Measurements from ENCODE around the gene APH1B. TPM values are rescaled to one million over a fixed set of nuclear protein-coding genes. Genes with fewer than 3 reads are reported as not detected.
A peak's percentile ranks its signal among the peaks of the same experiment; 100 is the strongest.

The APH1B gene
- total RNA-seq, 4 donors from 2014 or later, result 8.1 to 18.7 (median 11.5) TPM

DNA sequence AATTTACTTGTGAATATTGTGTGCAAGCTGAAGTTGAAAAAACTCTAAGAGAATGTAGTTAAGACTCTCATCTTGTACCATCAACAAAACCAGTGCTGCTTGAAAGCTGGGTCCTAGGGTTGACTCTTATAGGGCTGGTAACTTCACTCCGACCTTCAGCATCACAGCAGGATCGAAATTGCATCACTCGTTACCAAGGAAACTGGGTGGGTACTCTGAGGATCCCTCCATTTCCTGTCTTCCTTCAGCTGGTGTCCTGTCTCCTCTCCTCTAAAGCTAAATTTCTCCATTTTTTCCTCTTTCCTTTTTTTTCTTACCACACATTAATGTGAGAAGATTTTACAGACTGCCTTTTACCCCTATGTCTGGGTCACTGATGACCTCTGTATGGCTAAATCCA is 3.0 kb upstream of the APH1B start:
- Histone ChIP-seq H3K9me3 (no peaks in the 10 kb centered on the region), H3K4me1 (peaks cover 0 to 17% (median 0%) of the 10 kb centered on the region in 3 donors), H3K36me3 (no peaks in the 10 kb centered on the region), H3K27ac (no peak overlapping the region), H3K27me3 (no peaks in the 10 kb centered on the region), H3K4me3 (no peak overlapping the region)
- TF ChIP-seq POLR2AphosphoS5 (IDR thresholded peaks at IDR 0.05), result no peak
- TF ChIP-seq POLR2A (IDR thresholded peaks at IDR 0.05), result no peak
- TF ChIP-seq, protein P1, sequence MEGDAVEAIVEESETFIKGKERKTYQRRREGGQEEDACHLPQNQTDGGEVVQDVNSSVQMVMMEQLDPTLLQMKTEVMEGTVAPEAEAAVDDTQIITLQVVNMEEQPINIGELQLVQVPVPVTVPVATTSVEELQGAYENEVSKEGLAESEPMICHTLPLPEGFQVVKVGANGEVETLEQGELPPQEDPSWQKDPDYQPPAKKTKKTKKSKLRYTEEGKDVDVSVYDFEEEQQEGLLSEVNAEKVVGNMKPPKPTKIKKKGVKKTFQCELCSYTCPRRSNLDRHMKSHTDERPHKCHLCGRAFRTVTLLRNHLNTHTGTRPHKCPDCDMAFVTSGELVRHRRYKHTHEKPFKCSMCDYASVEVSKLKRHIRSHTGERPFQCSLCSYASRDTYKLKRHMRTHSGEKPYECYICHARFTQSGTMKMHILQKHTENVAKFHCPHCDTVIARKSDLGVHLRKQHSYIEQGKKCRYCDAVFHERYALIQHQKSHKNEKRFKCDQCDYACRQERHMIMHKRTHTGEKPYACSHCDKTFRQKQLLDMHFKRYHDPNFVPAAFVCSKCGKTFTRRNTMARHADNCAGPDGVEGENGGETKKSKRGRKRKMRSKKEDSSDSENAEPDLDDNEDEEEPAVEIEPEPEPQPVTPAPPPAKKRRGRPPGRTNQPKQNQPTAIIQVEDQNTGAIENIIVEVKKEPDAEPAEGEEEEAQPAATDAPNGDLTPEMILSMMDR (IDR thresholded peaks at IDR 0.05), result no peak
- TF ChIP-seq EP300 (IDR thresholded peaks at IDR 0.05), result no peak
- WGBS, 2 donors (ENCODE audit: low coverage in 1 of 2), result 71 to 83% methylated on average over 1 to 3 of the region's 3 CpGs
- no peak for ATAC-seq

DNA sequence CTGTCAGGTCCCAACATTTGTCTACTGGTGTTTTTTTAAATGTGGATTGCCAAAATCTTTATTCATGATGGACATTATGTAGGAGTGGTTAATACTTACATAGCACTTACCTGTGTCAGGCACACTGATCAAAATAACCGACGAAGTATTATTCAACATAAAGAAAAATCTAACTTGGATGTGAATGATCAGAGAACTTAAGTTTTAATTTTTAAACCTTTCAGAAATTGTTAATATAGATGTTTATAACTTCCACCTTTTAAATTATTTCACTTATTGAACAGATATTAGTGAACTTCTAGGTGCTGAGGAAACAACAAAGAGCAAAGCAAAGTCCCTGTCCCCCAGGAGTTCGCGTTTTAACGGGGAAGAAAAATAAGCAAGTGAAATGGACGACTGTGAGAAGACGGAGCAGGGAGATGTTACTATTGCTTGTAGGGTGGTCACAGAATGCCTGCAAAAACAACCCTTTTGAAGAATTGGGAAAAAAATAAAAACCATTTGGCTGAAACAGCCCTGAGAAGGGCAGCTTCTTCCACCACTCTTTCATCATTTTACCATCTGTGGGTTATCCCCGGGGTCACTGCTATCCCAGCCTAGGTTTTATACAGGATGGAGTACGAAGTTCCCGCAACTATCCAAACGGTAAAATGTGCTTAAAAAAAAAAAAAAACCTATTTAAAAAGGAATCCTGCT is 915 bp upstream of the APH1B start:
- H3K27ac ChIP-seq, result peak overlapping the region; percentile 82 to 94 (median 90)
- no peak for TF ChIP-seq POLR2AphosphoS5 (IDR thresholded peaks at IDR 0.05)
- TF ChIP-seq, protein P1 (IDR thresholded peaks at IDR 0.05), result no peak
- TF ChIP-seq POLR2A (IDR thresholded peaks at IDR 0.05), result no peak
- no peak for TF ChIP-seq EP300 (IDR thresholded peaks at IDR 0.05)
- 7 to 8% methylated on average over 9 to 11 of the region's 11 CpGs for WGBS, 2 donors (ENCODE audit: low coverage in 1 of 2)
- peaks cover 0 to 20% of the 10 kb centered on the region in 2 donors for H3K36me3 ChIP-seq
- no peaks in the 10 kb centered on the region for H3K9me3 ChIP-seq
- ATAC-seq, result peak; percentile 17
- H3K4me3 ChIP-seq, result peak overlapping the region; percentile 88 to 91
- H3K27me3 ChIP-seq, result no peaks in the 10 kb centered on the region
- peaks cover 0 to 17% (median 0%) of the 10 kb centered on the region in 3 donors for H3K4me1 ChIP-seq

DNA sequence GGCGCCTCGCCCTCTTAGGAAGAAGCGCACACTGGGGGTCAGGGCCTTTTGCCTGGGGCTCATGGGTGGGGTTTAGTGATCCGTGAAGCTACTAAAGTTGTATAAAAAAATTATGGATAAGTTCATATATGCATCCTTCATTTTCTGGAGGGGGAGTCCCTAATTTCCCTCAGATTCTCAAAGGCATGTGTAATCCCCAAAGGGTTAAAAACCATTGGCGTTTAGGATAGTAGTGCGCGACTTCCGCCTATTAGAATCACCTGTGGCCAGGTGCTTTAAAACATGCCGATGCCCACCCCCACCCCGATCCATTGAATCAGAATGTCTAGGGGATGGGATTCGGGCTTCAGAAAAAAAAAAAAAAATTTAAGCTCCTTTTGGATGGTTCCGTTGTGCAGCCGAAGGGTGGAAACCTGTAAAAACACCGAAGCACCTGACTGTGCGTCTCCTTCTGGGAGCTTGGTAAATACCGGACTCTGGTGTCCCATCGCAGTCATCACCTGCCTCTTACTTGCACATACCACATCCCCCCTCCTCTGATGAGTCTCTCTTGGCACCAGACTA is 570 bp downstream of the APH1B start:
- TF ChIP-seq, protein P1 (IDR thresholded peaks at IDR 0.05), result no peak
- no peak for TF ChIP-seq EP300 (IDR thresholded peaks at IDR 0.05)
- no peak for TF ChIP-seq POLR2A (IDR thresholded peaks at IDR 0.05)
- TF ChIP-seq POLR2AphosphoS5 (IDR thresholded peaks at IDR 0.05), result no peak
- Histone ChIP-seq H3K36me3 (peaks cover 0 to 23% of the 10 kb centered on the region in 2 donors), H3K4me1 (peaks cover 0 to 22% (median 0%) of the 10 kb centered on the region in 3 donors), H3K27me3 (no peaks in the 10 kb centered on the region), H3K9me3 (no peaks in the 10 kb centered on the region), H3K27ac (peak overlapping the region; percentile 82 to 94 (median 90)), H3K4me3 (peak overlapping the region; percentile 88 to 91)
- WGBS, 2 donors (ENCODE audit: low coverage in 1 of 2), result 10 to 14% methylated on average over 12 to 15 of the region's 17 CpGs
- no peak for ATAC-seq

DNA sequence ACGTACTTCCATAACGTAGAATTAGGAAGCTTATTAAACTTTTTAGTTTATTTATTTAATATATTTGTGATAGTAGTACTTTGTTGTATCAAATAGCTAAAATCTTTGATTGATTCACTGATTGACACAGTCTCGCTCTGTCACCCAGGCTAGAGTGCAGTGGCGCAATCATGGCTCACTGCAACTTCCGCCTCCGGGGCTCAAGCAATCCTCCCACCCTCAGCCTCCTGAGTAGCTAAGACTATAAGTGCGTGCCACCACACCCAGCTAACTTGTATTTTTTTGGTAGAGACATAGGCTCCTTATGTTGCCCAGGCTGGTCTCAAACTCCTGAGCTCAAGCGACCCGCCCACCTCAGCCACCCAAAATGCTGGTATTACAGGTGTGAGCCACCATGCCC is 5.7 kb downstream of the APH1B start:
- no peak overlapping the region for H3K27ac ChIP-seq
- no peaks in the 10 kb centered on the region for H3K27me3 ChIP-seq
- 67 to 88% methylated on average over 7 to 8 of the region's 9 CpGs for WGBS, 2 donors (ENCODE audit: low coverage in 1 of 2)
- peaks cover 0 to 12% (median 0%) of the 10 kb centered on the region in 3 donors for H3K4me1 ChIP-seq
- H3K9me3 ChIP-seq, result no peaks in the 10 kb centered on the region
- TF ChIP-seq POLR2AphosphoS5 (IDR thresholded peaks at IDR 0.05), result no peak
- H3K4me3 ChIP-seq, result no peak overlapping the region
- no peak for ATAC-seq
- peaks cover 0 to 74% of the 10 kb centered on the region in 2 donors for H3K36me3 ChIP-seq

DNA sequence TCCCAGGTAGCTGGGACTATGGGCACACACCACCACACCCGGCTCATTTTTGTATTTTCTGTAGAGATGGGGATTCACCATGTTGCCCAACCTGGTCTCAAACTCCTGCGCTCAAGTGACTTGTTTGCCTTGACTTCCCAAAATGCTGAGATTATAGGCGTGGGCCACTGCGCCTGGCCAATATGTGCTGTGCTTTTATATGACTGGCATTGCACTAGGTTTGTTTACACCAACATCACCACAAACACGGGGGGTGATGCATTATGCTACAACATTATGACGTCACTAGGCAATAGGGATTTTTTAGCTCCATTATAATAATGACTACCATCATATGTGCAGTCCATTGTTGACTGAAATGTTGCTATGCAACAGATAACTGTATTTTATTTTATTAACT is 6.9 kb downstream of the APH1B start:
- WGBS, 2 donors (ENCODE audit: low coverage in 1 of 2), result 96% methylated on average over 3 to 5 of the region's 6 CpGs
- no peak for TF ChIP-seq EP300 (IDR thresholded peaks at IDR 0.05)
- no peaks in the 10 kb centered on the region for H3K9me3 ChIP-seq
- H3K4me1 ChIP-seq, result peaks cover 0 to 12% (median 0%) of the 10 kb centered on the region in 3 donors
- no peak overlapping the region for H3K4me3 ChIP-seq
- peaks cover 0 to 77% of the 10 kb centered on the region in 2 donors for H3K36me3 ChIP-seq
- no peaks in the 10 kb centered on the region for H3K27me3 ChIP-seq
- no peak overlapping the region for H3K27ac ChIP-seq
- ATAC-seq, result no peak

DNA sequence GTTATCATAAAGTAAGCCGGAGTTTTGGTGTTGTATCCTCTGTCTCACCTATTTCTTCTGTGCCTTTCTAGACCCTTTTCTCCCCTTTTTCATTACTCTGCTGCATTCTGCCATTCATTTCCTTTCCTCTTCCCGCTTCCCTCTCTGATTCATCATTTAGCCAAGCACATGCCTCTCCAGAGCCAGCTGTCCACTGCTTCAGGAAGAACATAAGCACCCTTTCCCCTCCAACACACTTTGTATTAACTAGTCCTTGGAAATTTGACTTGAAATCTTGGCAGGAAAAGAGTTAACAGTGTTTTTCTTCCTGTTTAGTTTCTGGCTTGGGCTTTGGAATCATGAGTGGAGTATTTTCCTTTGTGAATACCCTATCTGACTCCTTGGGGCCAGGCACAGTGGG is 9.7 kb downstream of the APH1B start:
- WGBS, 2 donors (ENCODE audit: low coverage in 1 of 2), result 69 to 73% methylated on average over 2 of the region's 2 CpGs
- no peak for ATAC-seq
- no peak overlapping the region for H3K4me3 ChIP-seq
- H3K27me3 ChIP-seq, result no peaks in the 10 kb centered on the region
- H3K9me3 ChIP-seq, result no peaks in the 10 kb centered on the region
- TF ChIP-seq POLR2A (IDR thresholded peaks at IDR 0.05) (no peak), EP300 (IDR thresholded peaks at IDR 0.05) (no peak)
- peaks cover 0 to 57% of the 10 kb centered on the region in 2 donors for H3K36me3 ChIP-seq
- H3K27ac ChIP-seq, result no peak overlapping the region
- H3K4me1 ChIP-seq, result peaks cover 0 to 19% (median 0%) of the 10 kb centered on the region in 3 donors

Measured in gastroesophageal sphincter (tissue), 4 donors.